LHCN-M2 (cell line): ENCODE results near the gene HOXD12. TPM values are rescaled to one million over a fixed set of nuclear protein-coding genes. Genes with fewer than 3 reads are reported as not detected.

ENCODE experiments used
- DNase-seq: peaks from one replicate; pipeline ENCODE4 v3.0.0-alpha.2; 2012; ENCODE audit warnings: low read depth
- total RNA-seq: library from RNA; depleted of rRNA; stranded (reverse); fragments of >200 nt; gene quantifications from 2 replicates; pipeline ENCODE4 v1.2.3, GENCODE V29; 2014

The HOXD12 gene
- total RNA-seq, 1 experiment from 2014 or later: not detected

- DNase-seq: no peak
Observed at GRCh38 chr2:176080540-176081375, 18.8 kb upstream of the HOXD12 start.

GRCh38 chr2:176081376-176081836 is 18.2 kb upstream of the HOXD12 start:
- DNase-seq: no peak

- no peak for DNase-seq
Observed at GRCh38 chr2:176081837-176082524, 17.6 kb upstream of the HOXD12 start.

- DNase-seq: no peak
Observed at GRCh38 chr2:176082525-176082823, 17.1 kb upstream of the HOXD12 start.

- no peak for DNase-seq
Observed at GRCh38 chr2:176082824-176083751, 16.5 kb upstream of the HOXD12 start.

GRCh38 chr2:176083796-176084261 is 15.8 kb upstream of the HOXD12 start, which contains the start of gene EVX2:
TSS of gene EVX2 (minus strand) at chr2:176083962. CDS start at chr2:176083776, 186 bp downstream.
- no peak for DNase-seq

- DNase-seq: no peak
Observed at GRCh38 chr2:176084611-176085119, 14.9 kb upstream of the HOXD12 start.

GRCh38 chr2:176085120-176085788 is 14.3 kb upstream of the HOXD12 start:
- no peak for DNase-seq

- DNase-seq: peak; percentile 26
Observed at GRCh38 chr2:176085861-176086771, 13.5 kb upstream of the HOXD12 start.

- DNase-seq: no peak
Observed at GRCh38 chr2:176087330-176088047, 12.1 kb upstream of the HOXD12 start.

- DNase-seq: no peak
Observed at GRCh38 chr2:176088048-176088936, 11.3 kb upstream of the HOXD12 start.

- DNase-seq: no peak
Observed at GRCh38 chr2:176088937-176089842, 10.4 kb upstream of the HOXD12 start.

GRCh38 chr2:176089843-176090395 is 9.7 kb upstream of the HOXD12 start:
- no peak for DNase-seq

GRCh38 chr2:176090862-176091261 is 8.7 kb upstream of the HOXD12 start:
- no peak for DNase-seq

- DNase-seq: no peak
Observed at GRCh38 chr2:176091329-176092258, 8.0 kb upstream of the HOXD12 start.
